HG03139 (cell line): ENCODE measurements around the gene UQCRC1.

Experiments
- ATAC-seq: cut with Tn5 transposase; IDR thresholded peaks from one replicate; pipeline ENCODE4 v1.9.1; 2021; ENCODE audit not compliant: unreplicated experiment

The UQCRC1 gene

GRCh38 chr3:48573973-48574585 is 35.4 kb downstream of the UQCRC1 start:
- ATAC-seq: no peak

GRCh38 chr3:48572517-48572916 is 36.9 kb downstream of the UQCRC1 start:
- ATAC-seq: no peak

- ATAC-seq: no peak
Observed at GRCh38 chr3:48571938-48572337, 37.5 kb downstream of the UQCRC1 start.

GRCh38 chr3:48569808-48570450 is 39.5 kb downstream of the UQCRC1 start:
- no peak for ATAC-seq

- no peak for ATAC-seq
Observed at GRCh38 chr3:48569400-48569799, 40.0 kb downstream of the UQCRC1 start.

- ATAC-seq: no peak
Observed at GRCh38 chr3:48568476-48568875, 41.0 kb downstream of the UQCRC1 start.

GRCh38 chr3:48567500-48567899 is 41.9 kb downstream of the UQCRC1 start:
- ATAC-seq: no peak

GRCh38 chr3:48567090-48567489 is 42.4 kb downstream of the UQCRC1 start:
- ATAC-seq: no peak

- ATAC-seq: no peak
Observed at GRCh38 chr3:48566401-48566760, 43.1 kb downstream of the UQCRC1 start.

GRCh38 chr3:48565591-48566400 is 43.6 kb downstream of the UQCRC1 start:
- no peak for ATAC-seq

- no peak for ATAC-seq
Observed at GRCh38 chr3:48565186-48565585, 44.3 kb downstream of the UQCRC1 start.

- no peak for ATAC-seq
Observed at GRCh38 chr3:48564667-48565066, 44.8 kb downstream of the UQCRC1 start.

GRCh38 chr3:48564022-48564421 is 45.4 kb downstream of the UQCRC1 start:
- ATAC-seq: no peak

GRCh38 chr3:48563382-48563918 is 46.0 kb downstream of the UQCRC1 start, which contains the start of gene UCN2:
TSS of gene UCN2 (minus strand) at chr3:48563781. CDS start at chr3:48563124, 657 bp downstream.
- no peak for ATAC-seq

- no peak for ATAC-seq
Observed at GRCh38 chr3:48562367-48563095, 46.9 kb downstream of the UQCRC1 start.

GRCh38 chr3:48561045-48561736 is 48.3 kb downstream of the UQCRC1 start:
- no peak for ATAC-seq

- no peak for ATAC-seq
Observed at GRCh38 chr3:48560648-48561018, 48.8 kb downstream of the UQCRC1 start.

- ATAC-seq: no peak
Observed at GRCh38 chr3:48558493-48559134, 50.8 kb downstream of the UQCRC1 start.

GRCh38 chr3:48556796-48557626 is 52.4 kb downstream of the UQCRC1 start, which contains the start of gene PFKFB4:
TSS of gene PFKFB4 (minus strand) at chr3:48556803. CDS start at chr3:48556777, 26 bp downstream.
- ATAC-seq: peak; percentile 78
